CD14-positive monocyte (primary cell): ENCODE results near the gene LNX2. TPM values are rescaled to one million over a fixed set of nuclear protein-coding genes. Genes with fewer than 3 reads are reported as not detected.
A peak's percentile ranks its signal among the peaks of the same experiment; 100 is the strongest.

ENCODE experiments used
- DNase-seq, 3 donors: peaks; one replicate each; pipeline ENCODE4 v3.0.0-alpha.2; 2011 to 2022
- H2AFZ ChIP-seq: 2 replicates; pipeline ENCODE4 v1.6.0; 2012; ENCODE audit warnings: mild to moderate bottlenecking, low read depth, low read length, inconsistent platforms; ENCODE audit not compliant: insufficient read depth, poor library complexity, severe bottlenecking
- H3K27ac ChIP-seq, 2 donors: 1 replicate in 1 of 2; 2 replicates in 1 of 2; pipeline ENCODE4 v1.5.1; 2012 to 2013; ENCODE audit warnings: low read length in 2 of 2, control low read depth in 1 of 2, inconsistent platforms in 1 of 2, low read depth in 1 of 2, mild to moderate bottlenecking in 1 of 2
- H3K27me3 ChIP-seq, 2 donors: one replicate each; pipeline versions ENCODE4 v1.6.0 to v1.6.1; 2011 to 2013; ENCODE audit warnings: low read length in 2 of 2; ENCODE audit not compliant: control insufficient read depth in 2 of 2, insufficient read depth in 2 of 2
- H3K36me3 ChIP-seq, 2 donors: replicated peaks in 1 of 2; 1 replicate in 1 of 2; 2 replicates in 1 of 2; pipeline versions ENCODE4 v1.5.1 to v1.6.1; 2012 to 2013; ENCODE audit warnings: low read length in 2 of 2, control low read depth in 1 of 2, inconsistent platforms in 1 of 2, mild to moderate bottlenecking in 1 of 2; ENCODE audit not compliant: insufficient read depth in 2 of 2, control insufficient read depth in 1 of 2
- H3K4me1 ChIP-seq, 2 donors: 1 replicate in 1 of 2; 2 replicates in 1 of 2; pipeline versions ENCODE4 v1.5.1 to v1.6.1; 2012 to 2013; ENCODE audit warnings: low read length in 2 of 2, control low read depth in 1 of 2, inconsistent platforms in 1 of 2, mild to moderate bottlenecking in 1 of 2, moderate library complexity in 1 of 2; ENCODE audit not compliant: insufficient read depth in 2 of 2, control insufficient read depth in 1 of 2
- H3K4me2 ChIP-seq: replicated peaks from 2 replicates; pipeline ENCODE3; 2012; ENCODE audit warnings: low read length, moderate library complexity, mild to moderate bottlenecking; ENCODE audit not compliant: poor library complexity, severe bottlenecking; ENCODE audit errors: extremely low read depth
- H3K4me3 ChIP-seq, 3 experiments: fragments of 200-600 bp in 1 of 3; sonication (generic) in 1 of 3; replicated peaks in 1 of 3; 1 replicate in 2 of 3; 2 replicates in 1 of 3; pipeline ENCODE4 v1.5.1; 2011 to 2013; ENCODE audit warnings: low read length in 3 of 3, mild to moderate bottlenecking in 3 of 3, control low read depth in 2 of 3, low read depth in 2 of 3, inconsistent platforms in 1 of 3, moderate library complexity in 1 of 3
- H3K79me2 ChIP-seq: 2 replicates; pipeline ENCODE4 v1.6.0; 2012; ENCODE audit warnings: mild to moderate bottlenecking, control low read depth, inconsistent platforms, low read length, moderate library complexity; ENCODE audit not compliant: insufficient read depth
- H3K9ac ChIP-seq: 2 replicates; pipeline ENCODE4 v1.6.0; 2017; ENCODE audit warnings: low read length, mild to moderate bottlenecking; ENCODE audit not compliant: insufficient read depth, poor library complexity, severe bottlenecking
- H3K9me3 ChIP-seq, 2 donors: replicated peaks in 1 of 2; 1 replicate in 1 of 2; 2 replicates in 1 of 2; pipeline versions ENCODE4 v1.5.1 to v1.6.1; 2012 to 2013; ENCODE audit warnings: low read length in 2 of 2, control low read depth in 1 of 2; ENCODE audit not compliant: control insufficient read depth in 1 of 2, insufficient read depth in 1 of 2
- H4K20me1 ChIP-seq: 2 replicates; pipeline ENCODE4 v1.6.0; 2012; ENCODE audit warnings: mild to moderate bottlenecking, low read length, control low read depth, moderate library complexity; ENCODE audit not compliant: insufficient read depth
- H3K27ac Mint-ChIP-seq, 7 donors: one replicate each; pipeline ENCODE4 v1.8.0; 2020; ENCODE audit warnings: mild to moderate bottlenecking in 7 of 7, mixed read lengths in 7 of 7, moderate library complexity in 6 of 7, inconsistent platforms in 2 of 7
- H3K27me3 Mint-ChIP-seq, 3 donors: one replicate each; pipeline ENCODE4 v1.8.0; 2021 to 2022; ENCODE audit warnings: low read depth in 3 of 3, mild to moderate bottlenecking in 3 of 3, mixed read lengths in 3 of 3, moderate library complexity in 3 of 3, inconsistent platforms in 1 of 3
- H3K36me3 Mint-ChIP-seq, 2 donors: one replicate each; pipeline ENCODE4 v1.8.0; 2020; ENCODE audit warnings: mixed read lengths in 2 of 2, inconsistent platforms in 1 of 2, mild to moderate bottlenecking in 1 of 2
- H3K4me1 Mint-ChIP-seq: one replicate; pipeline ENCODE4 v1.8.0; 2020; ENCODE audit warnings: mild to moderate bottlenecking, mixed read lengths
- H3K4me3 Mint-ChIP-seq, 2 donors: one replicate each; pipeline ENCODE4 v1.8.0; 2020; ENCODE audit warnings: mild to moderate bottlenecking in 2 of 2, mixed read lengths in 2 of 2, moderate library complexity in 1 of 2
- H3K9me3 Mint-ChIP-seq, 7 donors: one replicate each; pipeline ENCODE4 v1.8.0; 2020 to 2022; ENCODE audit warnings: mixed read lengths in 7 of 7, mild to moderate bottlenecking in 6 of 7, moderate library complexity in 6 of 7, inconsistent platforms in 2 of 7
- WGBS: methylation state at CpG from one replicate; pipeline ENCODE4 v1.1.5; 2013; ENCODE audit warnings: missing lambda C conversion rate; ENCODE audit not compliant: insufficient coverage; 5-methylcytosine and 5-hydroxymethylcytosine counted together
- intact Hi-C, 2 donors: fragments of 100-400 bp; cut with micrococcal nuclease; formaldehyde crosslinking; loops; one replicate each; pipeline versions ENCODE4 v1.15.0 to v1.15.1; 2023
- polyA plus RNA-seq, 3 donors: library from polyadenylated mRNA; depleted of rRNA in 1 of 3; unstranded in 2 of 3; stranded (reverse) in 1 of 3; fragments of 300-500 nt in 2 of 3; fragments of >200 nt in 1 of 3; fragmentation: Illumina TruSeq in 2 of 3; gene quantifications; 1 replicate in 2 of 3; 2 replicates in 1 of 3; pipeline ENCODE4 v1.2.3, GENCODE V29; 2012 to 2021
- TF ChIP-seq, protein P1 (sequence below): fragments of 200-600 bp; IDR thresholded peaks from one replicate; pipeline ENCODE4 v1.8.0; 2022; ENCODE audit warnings: antibody characterized with exemption, mild to moderate bottlenecking

LNX2 gene
- polyA plus RNA-seq, 3 donors: 0.89 to 2.3 (median 1.5) TPM

DNA sequence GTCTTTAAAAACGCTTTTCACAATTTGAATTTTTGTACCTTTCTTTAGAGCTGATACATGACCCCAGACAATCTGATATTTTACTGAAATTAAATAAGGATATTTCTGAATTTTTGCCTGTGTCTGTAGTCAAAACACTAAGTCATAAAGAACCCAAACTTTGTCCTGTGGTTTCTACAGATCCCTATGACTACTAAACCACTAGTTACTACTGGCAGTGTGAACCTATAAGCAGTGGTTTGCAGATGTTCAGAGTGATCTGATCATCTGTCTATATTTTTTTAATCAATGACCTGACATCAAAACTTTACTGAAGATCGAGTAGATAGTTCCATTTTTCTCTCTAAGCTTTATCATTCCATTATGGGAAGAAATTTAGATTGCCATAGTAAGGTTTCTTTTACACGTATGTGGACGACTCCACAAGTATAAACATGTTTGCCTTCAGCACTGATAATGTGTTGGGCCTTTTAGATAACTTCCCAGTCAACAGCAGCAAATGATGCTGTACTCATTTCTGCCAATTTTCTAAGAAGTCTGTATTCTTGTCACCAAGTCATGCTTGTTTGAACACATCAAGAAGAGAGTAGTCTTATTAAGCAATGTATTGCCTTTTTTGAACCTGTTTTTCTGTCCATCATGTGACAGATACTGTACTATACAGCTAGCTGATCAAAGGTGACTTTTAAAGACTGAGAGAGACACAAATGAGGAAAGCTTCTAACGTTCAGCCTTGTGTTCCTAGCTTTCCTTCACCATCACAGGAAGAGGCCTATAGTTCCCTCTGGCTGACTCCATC, 23.2 kb upstream of the LNX2 start:
- H3K27ac ChIP-seq: peak overlapping the region in 1 of 2 donors; percentile 6
- no peak overlapping the region for H3K4me2 ChIP-seq
- intact Hi-C loops: no loop called here
- 0% methylated on average over 1 of the region's 5 CpGs for WGBS
- Mint-ChIP-seq H3K4me3 (no peak overlapping the region), H3K27me3 (no peaks in the 10 kb centered on the region), H3K4me1 (peaks cover 30% of the 10 kb centered on the region), H3K27ac (peak overlapping the region in 1 of 7 donors; percentile 13), H3K36me3 (peaks cover 14 to 18% of the 10 kb centered on the region in 2 donors), H3K9me3 (peaks cover 0 to 4% (median 2%) of the 10 kb centered on the region in 7 donors)
- H3K4me3 ChIP-seq: no peak overlapping the region
- no peaks in the 10 kb centered on the region for H3K4me1 ChIP-seq
- no peak overlapping the region for H2AFZ ChIP-seq
- no peaks in the 10 kb centered on the region for H3K27me3 ChIP-seq
- DNase-seq: no peak
- H3K79me2 ChIP-seq: peaks cover 86% of the 10 kb centered on the region
- H3K9ac ChIP-seq: no peak overlapping the region
- H4K20me1 ChIP-seq: peaks cover 71% of the 10 kb centered on the region
- TF ChIP-seq, protein P1, sequence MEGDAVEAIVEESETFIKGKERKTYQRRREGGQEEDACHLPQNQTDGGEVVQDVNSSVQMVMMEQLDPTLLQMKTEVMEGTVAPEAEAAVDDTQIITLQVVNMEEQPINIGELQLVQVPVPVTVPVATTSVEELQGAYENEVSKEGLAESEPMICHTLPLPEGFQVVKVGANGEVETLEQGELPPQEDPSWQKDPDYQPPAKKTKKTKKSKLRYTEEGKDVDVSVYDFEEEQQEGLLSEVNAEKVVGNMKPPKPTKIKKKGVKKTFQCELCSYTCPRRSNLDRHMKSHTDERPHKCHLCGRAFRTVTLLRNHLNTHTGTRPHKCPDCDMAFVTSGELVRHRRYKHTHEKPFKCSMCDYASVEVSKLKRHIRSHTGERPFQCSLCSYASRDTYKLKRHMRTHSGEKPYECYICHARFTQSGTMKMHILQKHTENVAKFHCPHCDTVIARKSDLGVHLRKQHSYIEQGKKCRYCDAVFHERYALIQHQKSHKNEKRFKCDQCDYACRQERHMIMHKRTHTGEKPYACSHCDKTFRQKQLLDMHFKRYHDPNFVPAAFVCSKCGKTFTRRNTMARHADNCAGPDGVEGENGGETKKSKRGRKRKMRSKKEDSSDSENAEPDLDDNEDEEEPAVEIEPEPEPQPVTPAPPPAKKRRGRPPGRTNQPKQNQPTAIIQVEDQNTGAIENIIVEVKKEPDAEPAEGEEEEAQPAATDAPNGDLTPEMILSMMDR: no peak
- H3K36me3 ChIP-seq: peaks cover 5 to 14% of the 10 kb centered on the region in 2 donors
- H3K9me3 ChIP-seq: no peaks in the 10 kb centered on the region

DNA sequence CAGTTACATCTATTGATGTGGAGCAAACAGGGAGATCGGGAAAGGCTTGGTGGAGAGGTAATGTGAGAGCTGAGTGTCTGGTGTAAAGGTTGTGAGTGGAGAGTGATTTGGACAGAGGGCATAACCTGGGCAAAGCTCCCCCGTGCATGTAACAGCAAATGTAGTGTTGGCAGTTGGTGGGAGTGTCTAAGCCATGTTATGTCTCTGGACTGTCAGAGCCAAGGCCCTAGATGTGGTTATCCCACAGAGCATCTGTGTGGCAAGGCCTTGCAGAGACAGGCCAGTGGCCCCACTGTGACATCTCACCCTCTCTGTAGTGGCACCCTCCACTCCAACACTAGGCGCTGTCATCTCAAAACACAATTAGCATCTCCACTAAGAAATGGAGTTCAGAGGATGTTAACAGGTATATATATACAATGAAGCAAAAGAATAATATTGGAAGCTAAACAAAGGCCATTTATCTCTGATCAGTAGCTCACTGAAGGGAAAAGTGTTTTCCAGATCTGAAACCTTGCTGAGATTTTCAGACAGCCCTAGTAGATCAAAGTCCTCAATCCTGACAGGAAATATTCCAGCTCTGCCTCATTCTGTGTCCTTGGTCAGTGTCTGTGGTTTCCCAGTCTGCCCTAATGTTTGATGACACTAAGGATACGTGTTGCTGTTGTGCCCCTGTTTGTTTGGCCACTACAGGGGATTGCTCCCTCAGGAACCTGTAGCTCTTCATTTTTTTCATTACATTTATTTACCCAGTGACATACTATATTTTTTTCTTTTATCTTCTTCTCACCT, 21.6 kb upstream of the LNX2 start:
- Histone ChIP-seq H3K9ac (no peak overlapping the region), H4K20me1 (peaks cover 87% of the 10 kb centered on the region), H3K79me2 (peaks cover 98% of the 10 kb centered on the region), H3K27ac (no peak overlapping the region), H3K9me3 (no peaks in the 10 kb centered on the region), H3K4me1 (no peaks in the 10 kb centered on the region), H3K27me3 (no peaks in the 10 kb centered on the region), H2AFZ (no peak overlapping the region), H3K36me3 (peaks cover 4% of the 10 kb centered on the region in 2 donors), H3K4me3 (no peak overlapping the region), H3K4me2 (no peak overlapping the region)
- H3K4me3 Mint-ChIP-seq: no peak overlapping the region
- peaks cover 0 to 4% (median 0%) of the 10 kb centered on the region in 7 donors for H3K9me3 Mint-ChIP-seq
- peaks cover 12 to 15% of the 10 kb centered on the region in 2 donors for H3K36me3 Mint-ChIP-seq
- intact Hi-C loops: no loop called here
- no peaks in the 10 kb centered on the region for H3K27me3 Mint-ChIP-seq
- DNase-seq: no peak
- H3K27ac Mint-ChIP-seq: no peak overlapping the region
- WGBS: 96% methylated on average over 3 of the region's 4 CpGs
- peaks cover 38% of the 10 kb centered on the region for H3K4me1 Mint-ChIP-seq
- TF ChIP-seq, protein P1: no peak
